NCI-H510A treated with DMSO at 0.1 percent for 48 hours (cell line): ENCODE measurements around the gene DPP7.

Experiments used
- DNase-seq: peaks from one replicate; lab custom pipeline; 2025; lab: John Stamatoyannopoulos, UW

The DPP7 gene

GRCh38 chr9:137086531-137087408 lies 27.8 kb downstream of the DPP7 start, which contains the start of gene MAN1B1:
Gene MAN1B1 (plus strand): TSS chr9:137086985. CDS start chr9:137087000, 15 bp downstream.
- peak; percentile 98 for DNase-seq

- no peak for DNase-seq
These were observed 28.5 kb downstream of the DPP7 start for GRCh38 chr9:137085920-137086530.

DNA sequence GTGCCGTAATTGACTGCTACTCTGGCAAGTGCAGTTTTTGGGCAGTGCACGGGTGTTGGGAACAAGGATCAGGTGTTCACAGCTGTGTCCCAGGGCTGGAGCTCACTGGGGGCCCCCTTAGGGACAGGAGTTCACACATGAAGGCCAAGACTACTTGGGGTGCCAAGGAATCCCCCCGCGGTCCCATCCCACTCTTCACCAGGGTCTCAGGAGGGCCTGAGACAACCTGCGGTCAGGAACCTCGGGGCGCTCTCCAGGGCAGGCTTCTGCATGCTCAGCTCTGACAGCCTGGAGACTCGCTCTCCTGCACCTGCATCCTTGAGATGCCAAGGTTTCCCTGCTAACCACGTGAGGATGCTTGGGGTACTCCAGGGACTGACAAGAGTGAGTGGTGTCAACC lies 30.0 kb downstream of the DPP7 start:
- no peak for DNase-seq

GRCh38 chr9:137083394-137084004 lies 31.0 kb downstream of the DPP7 start:
- DNase-seq, result no peak

DNA sequence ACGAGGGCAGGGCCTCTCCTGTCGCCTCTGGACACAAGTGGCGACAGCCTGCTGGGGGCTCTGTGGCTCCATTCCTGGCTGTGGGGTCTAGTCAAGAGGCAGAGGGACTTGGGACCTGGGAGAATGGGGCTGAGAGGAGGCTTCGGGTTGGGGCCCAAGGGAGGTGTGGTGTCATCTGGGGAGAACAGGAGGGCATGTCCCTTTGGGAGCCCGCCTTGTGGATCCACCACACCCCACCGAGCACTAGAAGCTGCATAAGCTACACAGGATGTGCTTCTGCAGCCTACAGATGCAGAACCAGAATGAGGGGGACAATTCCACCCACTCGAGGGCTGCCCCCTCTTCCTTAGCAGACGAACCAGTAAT lies 31.6 kb downstream of the DPP7 start:
- no peak for DNase-seq

- no peak for DNase-seq
These were observed 32.2 kb downstream of the DPP7 start for GRCh38 chr9:137082222-137082924.

DNA sequence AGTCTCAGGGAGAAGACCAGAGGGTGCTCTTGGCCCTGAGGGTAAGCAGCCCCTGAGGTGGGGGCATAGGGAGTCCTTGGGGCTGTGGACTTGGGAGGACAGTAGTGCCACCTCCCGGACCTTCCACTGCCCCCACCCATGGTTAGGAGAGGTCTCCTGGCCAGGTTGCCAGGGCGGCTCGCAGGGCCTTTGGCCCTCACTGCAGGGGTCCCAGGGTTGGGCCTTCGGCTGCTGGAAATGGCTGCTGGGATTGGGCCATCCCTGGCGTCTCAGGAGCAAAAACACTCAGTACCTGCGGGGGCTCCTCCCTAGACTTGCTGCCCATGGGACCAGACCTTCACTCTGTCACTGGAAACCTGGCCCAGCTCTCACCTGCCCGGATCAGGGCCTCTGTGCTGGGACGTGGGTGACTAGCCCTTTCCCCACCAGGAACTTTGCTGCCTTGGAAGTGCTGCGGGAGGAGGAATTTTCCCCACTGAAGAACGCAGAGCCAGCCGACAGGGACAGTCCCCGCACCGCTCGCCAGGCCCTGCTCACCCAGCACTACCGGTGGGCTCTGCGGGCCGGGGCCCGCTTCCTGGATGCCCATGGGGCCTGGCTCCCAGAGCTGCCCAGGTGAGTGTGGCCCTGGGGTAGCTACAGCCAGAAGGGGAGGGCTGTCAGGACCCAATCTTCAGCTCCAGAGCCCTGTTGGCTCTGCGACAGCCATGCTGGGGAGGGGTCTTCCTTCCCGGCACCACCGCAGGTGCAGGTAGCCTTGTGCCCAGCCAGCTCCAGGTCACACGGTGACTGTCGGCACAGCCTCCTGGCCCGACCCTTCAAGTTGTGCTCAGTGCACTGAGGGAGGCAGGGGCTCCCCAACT lies 34.0 kb downstream of the DPP7 start:
- DNase-seq, result no peak

- DNase-seq, result no peak
These were observed 35.1 kb downstream of the DPP7 start for GRCh38 chr9:137079401-137079787.

DNA sequence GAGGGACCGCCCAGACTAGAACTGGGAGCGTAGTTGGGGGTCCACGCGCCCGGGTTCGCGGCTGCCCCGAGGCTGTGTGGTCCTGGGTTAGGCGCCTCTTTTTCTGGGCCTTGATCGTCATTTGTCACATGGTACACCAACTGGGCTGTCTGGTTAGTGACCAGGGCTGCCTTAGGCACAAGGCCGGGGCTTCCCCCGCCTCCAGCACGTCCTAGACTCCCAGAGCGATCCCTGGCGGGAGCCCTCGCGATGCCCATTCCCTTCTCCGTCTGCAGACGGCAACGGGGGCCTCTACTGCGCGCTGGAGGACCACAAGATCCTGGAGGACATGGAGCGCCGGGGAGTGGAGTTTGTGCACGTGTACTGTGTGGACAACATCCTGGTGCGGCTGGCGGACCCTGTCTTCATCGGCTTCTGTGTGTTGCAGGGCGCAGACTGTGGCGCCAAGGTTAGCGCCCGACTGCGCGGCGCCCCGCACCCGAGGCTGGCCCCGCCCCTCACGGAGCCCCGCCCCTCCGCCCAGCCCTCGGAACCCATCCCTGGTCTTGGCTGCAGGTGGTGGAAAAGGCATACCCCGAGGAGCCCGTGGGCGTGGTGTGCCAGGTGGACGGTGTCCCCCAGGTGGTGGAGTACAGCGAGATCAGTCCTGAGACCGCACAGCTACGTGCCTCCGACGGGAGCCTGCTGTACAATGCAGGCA lies 35.7 kb downstream of the DPP7 start:
- no peak for DNase-seq

DNA sequence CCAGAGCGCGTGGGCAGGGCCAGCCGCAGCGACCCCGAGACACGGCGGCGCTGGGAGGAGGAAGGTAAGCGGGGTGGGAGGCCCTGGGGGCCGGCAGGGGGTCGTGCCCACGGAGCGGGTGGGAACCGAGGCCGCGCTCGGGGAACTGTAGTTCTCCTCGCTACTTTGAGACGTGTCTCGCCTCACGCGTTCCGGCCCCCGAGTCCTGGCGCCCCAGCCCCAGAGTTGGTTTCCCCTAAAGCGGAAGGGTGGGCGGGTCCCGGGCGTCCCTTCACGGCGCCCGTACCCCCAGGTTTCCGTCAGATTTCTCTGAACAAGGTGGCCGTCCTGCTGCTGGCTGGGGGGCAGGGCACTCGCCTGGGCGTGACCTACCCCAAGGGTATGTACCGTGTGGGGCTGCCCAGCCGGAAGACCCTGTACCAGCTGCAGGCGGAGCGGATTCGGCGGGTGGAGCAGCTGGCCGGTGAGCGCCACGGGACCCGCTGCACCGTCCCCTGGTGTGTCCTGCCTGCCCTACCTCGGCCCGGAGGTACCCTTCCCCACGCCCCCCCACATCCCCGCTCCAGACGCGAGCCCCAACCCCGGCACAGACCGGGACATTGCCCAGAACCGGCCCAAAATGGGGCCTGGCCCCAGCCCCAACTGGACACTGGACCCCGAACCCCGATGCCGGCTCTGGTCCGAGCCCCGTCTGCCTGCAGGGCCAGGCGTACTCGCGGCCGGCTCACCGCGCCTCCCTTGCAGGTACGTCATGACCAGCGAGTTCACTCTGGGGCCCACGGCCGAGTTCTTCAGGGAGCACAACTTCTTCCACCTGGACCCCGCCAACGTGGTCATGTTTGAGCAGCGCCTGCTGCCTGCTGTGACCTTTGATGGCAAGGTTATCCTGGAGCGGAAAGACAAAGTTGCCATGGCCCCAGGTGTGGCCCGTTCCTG lies 36.5 kb downstream of the DPP7 start:
- no peak for DNase-seq

- DNase-seq, result no peak
These were observed 37.4 kb downstream of the DPP7 start, which contains the start of gene UAP1L1 for GRCh38 chr9:137077010-137077747. Gene UAP1L1 (plus strand): TSS chr9:137077517. CDS start chr9:137077533, 16 bp downstream.

DNA sequence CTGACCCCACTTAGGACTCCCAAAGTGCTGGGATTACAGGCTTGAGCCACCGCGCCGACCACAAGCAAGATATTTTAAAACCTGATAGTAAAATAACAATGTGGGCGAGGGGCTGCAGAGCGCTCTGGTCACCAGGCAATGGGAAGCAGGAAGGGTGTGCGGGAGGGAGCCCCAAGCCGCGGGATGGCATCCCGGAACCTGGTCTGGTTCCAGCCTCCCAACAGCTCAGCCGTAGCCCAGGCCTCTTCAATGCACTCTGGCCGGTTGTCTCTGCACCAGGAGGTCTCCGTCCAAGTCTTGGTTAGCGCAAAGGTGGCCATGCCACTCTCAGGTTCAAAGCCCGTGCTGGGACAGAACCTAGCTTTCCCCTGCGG lies 37.9 kb downstream of the DPP7 start:
- no peak for DNase-seq

GRCh38 chr9:137075275-137075775 lies 39.2 kb downstream of the DPP7 start:
- no peak for DNase-seq

GRCh38 chr9:137074657-137075274 lies 39.8 kb downstream of the DPP7 start:
- DNase-seq, result no peak

GRCh38 chr9:137073992-137074399 lies 40.5 kb downstream of the DPP7 start:
- no peak for DNase-seq

DNA sequence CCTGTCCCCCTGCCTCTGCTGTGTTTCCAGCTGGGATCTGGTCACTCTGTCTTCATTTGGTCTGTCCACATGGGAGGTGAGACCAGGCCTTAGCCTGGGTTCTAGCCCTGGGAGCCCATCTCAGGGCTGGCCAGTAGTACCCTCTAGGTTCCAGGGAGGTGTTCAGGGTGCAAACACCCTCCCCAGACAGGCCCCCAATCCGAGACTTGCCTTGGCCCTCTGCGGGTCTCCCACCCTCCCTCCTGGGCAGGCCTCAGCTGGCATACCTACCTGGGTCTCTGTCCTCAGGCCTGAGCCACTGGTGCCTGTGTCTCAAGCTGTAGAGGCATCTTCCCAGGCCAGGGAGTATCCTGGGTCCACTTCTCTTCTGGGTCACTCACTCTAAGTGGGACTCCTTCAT lies 43.3 kb downstream of the DPP7 start:
- no peak for DNase-seq

- DNase-seq, result no peak
These were observed 43.6 kb downstream of the DPP7 start for GRCh38 chr9:137070906-137071275.

- DNase-seq, result peak; percentile 86
These were observed 44.2 kb downstream of the DPP7 start, which contains the start of gene SAPCD2 for GRCh38 chr9:137070201-137070905. Gene SAPCD2 (minus strand): TSS chr9:137070557. CDS start chr9:137070460, 97 bp downstream.
